SH-SY5Y (cell line): ENCODE data around the gene ZC3HAV1.

Source experiments
- GATA2 ChIP-seq: IDR thresholded peaks from 2 replicates; pipeline ENCODE4 v1.6.1; 2011; ENCODE audit warnings: mild to moderate bottlenecking, low read depth, low read length
- GATA3 ChIP-seq: IDR thresholded peaks from 2 replicates; pipeline ENCODE4 v1.6.1; 2011; ENCODE audit warnings: low read depth, mild to moderate bottlenecking, low read length, moderate library complexity

GRCh38 chr7:139079861-139080260 lies 29.7 kb downstream of the ZC3HAV1 start:
- TF ChIP-seq GATA2 = no peak
- TF ChIP-seq GATA3 = no peak
